HG03108 (cell line): ENCODE measurements around the gene RPL18.
"Not testable (repeated sequence)": the region's sequence is repeated elsewhere in the genome, so short reads cannot be mapped to it uniquely, and the experiment has no call there.

Source experiments
- ATAC-seq: cut with Tn5 transposase; IDR thresholded peaks from one replicate; pipeline ENCODE4 v1.9.1; 2021; ENCODE audit warnings: moderate library complexity; ENCODE audit not compliant: unreplicated experiment

Gene RPL18

DNA sequence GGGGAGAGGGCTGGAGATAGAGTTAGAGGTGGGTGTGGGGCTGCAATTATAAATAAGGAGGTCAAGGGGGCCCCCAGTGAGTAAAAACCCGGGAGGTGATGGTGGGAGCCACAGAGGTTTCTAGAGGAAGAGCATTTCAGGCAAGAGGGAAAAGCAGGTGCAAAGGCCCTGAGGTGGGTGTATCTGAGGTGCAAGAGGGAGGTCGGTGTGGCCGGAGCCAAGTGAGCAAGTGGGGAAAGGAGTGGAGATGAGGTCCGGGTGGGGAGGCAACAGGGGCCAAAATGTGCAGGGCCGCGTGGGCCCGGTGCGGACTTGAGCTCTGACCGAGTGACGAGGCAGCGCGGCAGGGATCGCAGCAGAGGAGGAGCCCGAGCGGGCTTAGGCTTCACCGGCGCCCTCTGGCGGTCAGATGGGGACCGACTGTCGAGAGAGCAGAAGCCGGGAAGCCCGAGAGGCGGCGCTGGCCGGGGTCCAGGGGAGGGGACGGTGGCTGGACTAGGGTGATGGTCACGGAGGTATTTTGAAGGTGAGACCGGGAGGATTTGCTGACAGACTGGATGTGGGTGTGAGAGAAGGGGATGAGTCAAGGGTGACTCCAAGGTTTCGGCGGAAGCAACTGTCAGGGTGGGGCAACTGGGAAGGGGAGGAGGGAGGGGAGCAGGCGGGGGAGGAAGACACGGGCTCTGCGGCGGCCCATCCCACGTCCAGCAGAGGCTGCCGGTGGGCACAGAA lies 30.1 kb downstream of the RPL18 start:
- no peak for ATAC-seq

DNA sequence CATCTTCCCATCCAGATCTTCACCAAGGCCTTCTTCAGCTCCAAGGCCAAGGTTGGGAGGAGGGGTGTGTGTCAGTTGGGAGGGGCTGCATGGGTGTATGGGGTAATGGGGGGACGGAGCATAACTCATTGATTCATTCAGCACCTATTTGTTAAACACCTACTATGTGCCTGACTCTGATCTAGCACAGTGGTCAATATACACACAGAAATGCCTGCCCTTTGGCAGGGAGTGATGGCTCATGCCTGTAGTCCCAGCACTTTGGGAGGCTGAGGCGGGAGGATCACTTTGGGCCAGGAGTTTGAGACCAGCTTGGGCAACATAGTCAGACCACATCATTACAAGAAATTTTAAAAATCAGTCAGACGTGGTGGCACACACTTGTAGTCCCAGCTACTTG lies 31.6 kb downstream of the RPL18 start:
- ATAC-seq = no peak

DNA sequence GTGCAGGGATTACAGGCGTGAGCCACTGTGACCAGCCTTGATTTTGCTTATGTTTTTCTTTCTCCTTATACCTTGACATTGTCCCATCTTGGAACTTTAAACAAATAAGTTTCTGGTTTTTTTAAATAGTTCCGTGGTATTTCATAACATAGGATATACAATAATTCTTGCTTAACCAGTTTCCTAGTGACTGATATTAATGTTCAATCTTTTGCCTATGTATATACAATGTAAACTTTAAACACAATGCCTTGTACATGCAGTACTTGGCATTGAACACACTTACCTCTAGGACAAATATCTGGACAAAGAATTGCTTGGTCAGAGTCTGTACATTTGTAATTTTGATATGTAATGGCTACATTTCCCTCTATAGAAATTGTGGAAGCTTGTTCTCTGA lies 36.8 kb downstream of the RPL18 start:
- ATAC-seq = no peak

DNA sequence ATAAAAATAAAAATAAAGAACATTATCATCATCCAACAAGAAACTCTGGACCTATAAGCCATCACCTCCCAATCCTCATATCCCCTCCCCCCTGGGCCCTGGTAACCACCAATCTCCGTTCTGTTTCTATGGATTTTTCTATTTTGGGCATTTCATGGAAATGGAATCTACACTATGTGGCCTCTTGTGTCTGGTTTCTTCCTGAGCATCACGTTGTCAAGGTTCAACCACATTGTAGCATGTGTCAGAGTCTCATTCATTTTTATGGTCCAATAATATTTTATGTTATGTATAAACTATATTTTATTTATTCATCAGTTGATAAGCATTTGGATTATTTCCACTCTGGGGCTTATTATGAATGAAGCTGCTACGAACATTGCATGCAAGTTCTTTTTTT lies 40.1 kb downstream of the RPL18 start:
- ATAC-seq = no peak

DNA sequence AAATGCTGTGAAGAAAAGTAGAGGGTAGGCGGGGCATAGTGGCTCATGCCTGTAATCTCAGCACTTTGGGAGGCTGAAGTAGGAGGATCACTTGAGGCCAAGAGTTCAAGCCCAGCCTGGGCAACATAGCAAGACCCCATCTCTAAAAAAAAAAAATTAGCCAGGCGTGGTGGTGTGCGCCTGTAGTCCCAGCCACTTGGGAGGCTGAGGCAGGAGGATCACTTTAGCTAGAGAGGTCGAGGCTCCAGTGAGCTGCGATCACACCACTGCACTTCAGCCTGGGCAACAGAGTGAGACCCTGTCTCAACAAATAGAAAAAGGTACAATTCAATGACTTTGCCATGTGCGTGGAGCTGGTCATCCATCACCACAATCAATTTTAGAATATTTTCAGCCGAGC lies 41.1 kb downstream of the RPL18 start:
- not testable (repeated sequence) for ATAC-seq

DNA sequence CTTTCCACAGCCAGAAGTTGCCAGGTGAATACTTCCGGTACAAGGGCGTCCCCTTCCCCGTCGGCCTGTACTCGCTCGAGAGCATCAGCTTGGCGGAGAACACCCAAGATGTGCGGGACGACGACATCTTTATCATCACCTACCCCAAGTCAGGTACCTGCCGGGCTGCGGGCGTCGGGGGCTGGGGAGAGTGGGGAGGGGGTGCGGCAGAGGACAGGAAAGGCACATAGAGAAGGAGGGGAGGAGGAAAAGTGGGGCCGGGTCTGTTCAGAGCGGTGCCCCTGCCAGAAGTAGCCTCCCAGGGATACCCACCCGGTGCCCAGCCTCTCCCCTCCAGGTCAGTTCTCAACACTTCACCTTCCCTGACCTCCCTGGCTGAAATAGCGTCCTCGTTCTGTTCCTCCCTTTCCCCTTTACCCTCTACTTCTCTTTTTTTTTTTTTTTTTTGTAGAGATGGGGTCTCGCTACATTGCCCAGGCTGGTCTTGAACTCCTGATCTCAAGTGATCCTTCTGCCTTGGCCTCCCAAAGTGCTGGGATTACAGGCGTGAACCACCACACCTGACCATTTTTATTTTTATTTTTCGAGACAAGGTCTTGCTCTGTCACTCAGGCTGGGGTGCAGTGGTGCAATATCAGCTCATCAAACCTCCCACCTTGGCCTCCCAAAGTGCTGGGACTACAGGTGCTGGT lies 42.9 kb downstream of the RPL18 start:
- ATAC-seq = no peak

DNA sequence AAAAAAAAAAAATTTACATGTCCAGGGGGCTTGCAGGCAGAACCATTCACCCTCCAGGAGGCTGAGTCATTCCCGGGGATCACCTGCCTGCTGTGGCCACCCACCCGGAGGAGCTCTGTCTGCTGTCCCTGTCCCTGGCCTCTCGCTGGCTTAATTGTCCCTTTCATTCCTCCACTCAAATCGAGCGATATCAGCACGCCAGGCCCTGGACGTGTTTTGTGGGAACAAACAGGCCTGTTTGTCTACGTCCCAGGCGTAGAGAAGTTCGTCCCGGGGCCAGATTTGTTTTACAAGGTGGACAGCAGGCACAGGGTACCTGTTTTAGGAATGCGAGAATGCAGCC lies 45.8 kb downstream of the RPL18 start:
- no peak for ATAC-seq

DNA sequence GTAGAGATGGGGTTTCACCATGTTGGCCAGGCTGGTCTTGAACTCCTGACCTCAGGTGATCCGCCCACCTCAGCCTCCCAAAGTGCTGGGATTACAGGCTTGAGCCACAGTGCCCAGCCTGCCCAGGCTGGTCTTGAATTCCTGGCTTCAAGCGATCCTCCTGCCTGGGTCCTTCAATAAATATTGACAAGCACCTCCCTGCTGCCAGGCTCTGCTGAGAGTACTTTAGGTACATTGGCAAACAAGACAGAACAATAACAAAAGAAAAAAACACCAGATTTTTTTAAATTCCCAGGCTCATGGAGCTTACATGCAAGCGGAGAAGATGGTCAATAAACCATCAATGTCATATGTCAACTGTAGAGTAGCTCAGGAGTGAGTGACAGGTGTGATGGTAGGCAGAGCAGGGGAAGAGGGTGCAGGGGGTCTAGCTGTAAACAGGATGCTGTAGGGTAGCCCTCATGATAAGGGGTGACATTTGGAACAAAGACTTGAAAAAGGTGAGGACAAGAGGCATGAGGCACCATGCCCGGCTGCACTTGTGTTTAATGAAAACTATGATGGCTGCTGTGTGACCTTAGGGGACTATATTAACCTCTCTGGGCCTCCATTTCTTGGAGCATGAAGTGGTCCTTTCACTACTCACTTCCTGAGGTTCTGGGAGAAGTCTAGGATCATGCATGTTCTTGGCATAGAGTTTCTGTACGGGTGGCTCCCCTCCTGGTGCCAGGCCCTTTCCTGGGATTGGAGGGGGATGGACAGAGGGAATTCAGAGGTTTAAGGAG lies 47.4 kb downstream of the RPL18 start:
- ATAC-seq = no peak

DNA sequence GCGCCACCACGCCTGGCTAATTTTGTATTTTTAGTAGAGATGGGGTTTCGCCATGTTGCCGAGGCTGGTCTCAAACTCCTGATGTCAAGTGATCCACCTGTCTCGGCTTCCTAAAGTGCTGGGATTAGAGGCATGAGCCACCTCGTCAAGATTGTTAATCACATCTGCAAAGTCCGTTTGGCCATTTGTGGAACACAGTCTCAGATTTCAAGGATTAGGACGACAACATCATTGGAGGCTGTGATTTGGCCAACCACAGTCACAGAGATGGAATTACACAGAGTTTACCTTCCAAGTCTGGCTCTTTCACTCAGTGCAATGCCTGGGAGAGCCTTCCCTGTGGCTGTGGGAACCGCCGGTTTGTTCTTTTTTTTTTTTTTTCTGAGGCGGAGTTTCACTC lies 49.2 kb downstream of the RPL18 start:
- no peak for ATAC-seq

DNA sequence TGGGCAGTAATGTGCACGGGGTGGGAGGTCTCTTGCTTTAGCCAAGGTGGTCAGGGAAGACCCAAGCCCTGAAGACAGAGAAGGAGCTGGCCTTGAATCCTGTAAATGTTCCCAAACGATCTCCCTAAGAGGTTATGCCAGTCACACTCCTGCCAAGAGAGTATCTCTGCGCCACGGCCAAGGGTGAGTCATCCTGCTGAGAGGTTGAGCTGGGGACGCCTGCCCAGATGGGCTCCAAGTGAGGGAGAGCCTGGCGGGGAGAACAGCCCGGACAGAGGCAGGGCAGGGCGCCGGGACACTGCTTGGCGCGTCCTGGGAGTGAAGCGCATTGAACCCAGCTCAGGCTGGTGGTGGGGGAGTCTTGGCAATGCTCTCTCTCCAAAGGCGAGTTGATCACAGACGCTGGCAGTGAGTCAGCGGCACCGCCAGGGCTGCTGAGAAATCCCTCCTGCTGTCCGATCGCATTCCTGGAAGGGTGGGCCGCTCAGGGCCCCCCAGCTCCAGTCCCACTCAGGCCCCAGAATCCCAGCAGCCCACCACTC lies 50.6 kb downstream of the RPL18 start:
- ATAC-seq = no peak
